22Rv1 (cell line): ENCODE data around the gene PARP11.

Experiments used
- CTCF ChIP-seq: fragments of 450-650 bp; IDR thresholded peaks from 2 replicates; pipeline ENCODE4 v1.5.1; 2017; ENCODE audit warnings: mild to moderate bottlenecking
- ZFX ChIP-seq: fragments of 450-650 bp; IDR thresholded peaks from 2 replicates; pipeline ENCODE4 v1.6.1; 2017; ENCODE audit warnings: antibody characterized with exemption, borderline replicate concordance

GRCh38 chr12:3911409-3911808 is 38.2 kb upstream of the PARP11 start:
- TF ChIP-seq CTCF (no peak), ZFX (no peak)
